ENCODE results near the gene NOX3.

Gene NOX3

DNA sequence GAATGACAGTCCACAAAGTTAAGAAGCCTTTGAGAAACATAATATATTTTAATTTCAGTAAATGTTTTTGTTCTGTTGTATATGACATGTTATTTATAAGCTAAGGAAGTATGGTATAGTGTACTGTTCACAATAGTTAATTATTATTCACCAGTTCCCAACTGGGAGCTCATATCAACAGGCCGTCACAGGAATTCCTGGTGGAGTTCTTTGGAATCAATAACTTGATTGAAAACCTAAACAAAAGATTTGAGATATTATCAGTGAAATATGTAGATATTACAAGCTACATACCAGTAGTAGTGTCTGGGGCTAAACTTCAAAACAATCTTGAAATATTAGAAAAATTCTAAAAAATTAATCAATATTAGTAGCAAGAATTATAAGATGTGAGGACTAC lies 60.3 kb downstream of the NOX3 start:
- Histone ChIP-seq H3K4ac (ENCODE audit: low read length) (no peak overlapping the region), H3K9ac (ENCODE audit: low read depth, low read length, poor library complexity) (no peak overlapping the region), H3K14ac (ENCODE audit: low read length) (no peak overlapping the region), H2AK5ac (ENCODE audit: low read depth, low read length) (no peak overlapping the region), H4K8ac (ENCODE audit: low read depth, low read length) (no peak overlapping the region), H3K27ac (replicated peaks; ENCODE audit: low read length) (no peak overlapping the region), H3K4me1 (ENCODE audit: control insufficient read depth in 2 of 2, insufficient read depth in 1 of 2, low read depth in 1 of 2, low read length in 2 of 2) (no peaks in the 10 kb centered on the region), H3K27me3 (ENCODE audit: control insufficient read depth in 3 of 3, insufficient read depth in 3 of 3, low read depth in 1 of 3, low read length in 3 of 3) (no peaks in the 10 kb centered on the region), H3K79me1 (ENCODE audit: low read depth, low read length) (no peaks in the 10 kb centered on the region), H4K91ac (ENCODE audit: low read depth, low read length, poor library complexity) (no peak overlapping the region), H3K18ac (ENCODE audit: low read length) (no peak overlapping the region), H2BK12ac (ENCODE audit: low read length) (no peak overlapping the region), H3K4me3 (ENCODE audit: low read length in 2 of 2) (no peak overlapping the region), H2AFZ (ENCODE audit: low read length) (no peak overlapping the region), H3K23ac (ENCODE audit: low read depth, low read length, poor library complexity) (no peak overlapping the region), H2BK5ac (ENCODE audit: low read length) (no peak overlapping the region), H2BK15ac (ENCODE audit: low read length) (no peak overlapping the region), H2BK120ac (ENCODE audit: low read depth, low read length) (no peak overlapping the region), H3K36me3 (replicated peaks in 1 of 2; ENCODE audit: control insufficient read depth in 2 of 2, insufficient read depth in 2 of 2, low read length in 2 of 2) (no peaks in the 10 kb centered on the region), H3K9me3 (replicated peaks in 1 of 2; ENCODE audit: control insufficient read depth in 2 of 2, insufficient read depth in 1 of 2, low read depth in 1 of 2, low read length in 2 of 2) (no peaks in the 10 kb centered on the region), H3K4me2 (ENCODE audit: insufficient read depth, low read length, poor library complexity, severe bottlenecking) (no peak overlapping the region)
- WGBS, 2 donors (ENCODE audit: extremely low coverage in 2 of 2, insufficient read length in 2 of 2, insufficient replicate concordance in 1 of 2): no CpG with 5 or more reads among the region's 1 CpG
- DNase-seq (ENCODE audit: low spot score): no peak

DNA sequence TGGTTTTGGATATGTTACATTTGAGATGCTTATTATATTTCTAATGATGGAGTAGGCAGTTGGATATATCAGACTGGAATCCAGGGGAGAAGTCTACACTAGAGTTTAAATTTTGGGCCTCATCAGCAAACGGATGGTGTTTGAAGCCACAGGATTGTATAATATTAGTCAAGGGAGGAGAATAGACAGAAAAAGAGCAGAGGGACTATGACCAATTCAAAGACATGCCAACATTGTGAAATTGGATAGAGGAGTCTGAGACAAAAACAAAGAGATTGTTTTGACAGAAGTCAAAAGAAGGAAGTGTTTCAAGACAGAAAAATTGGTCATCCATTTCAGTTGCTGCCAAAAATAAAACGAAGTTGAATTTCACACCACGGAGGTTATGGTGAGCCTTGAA lies 66.5 kb downstream of the NOX3 start:
- no peak overlapping the region for H2BK120ac ChIP-seq (ENCODE audit: low read depth, low read length)
- H3K4me3 ChIP-seq (ENCODE audit: low read length in 2 of 2): no peak overlapping the region
- H2BK15ac ChIP-seq (ENCODE audit: low read length): no peak overlapping the region
- no peak overlapping the region for H2BK12ac ChIP-seq (ENCODE audit: low read length)
- H3K4me1 ChIP-seq (ENCODE audit: control insufficient read depth in 2 of 2, insufficient read depth in 1 of 2, low read depth in 1 of 2, low read length in 2 of 2): no peaks in the 10 kb centered on the region
- H3K14ac ChIP-seq (ENCODE audit: low read length): no peak overlapping the region
- no peak overlapping the region for H3K4ac ChIP-seq (ENCODE audit: low read length)
- H3K9me3 ChIP-seq (replicated peaks in 1 of 2; ENCODE audit: control insufficient read depth in 2 of 2, insufficient read depth in 1 of 2, low read depth in 1 of 2, low read length in 2 of 2): no peaks in the 10 kb centered on the region
- no peak overlapping the region for H3K4me2 ChIP-seq (ENCODE audit: insufficient read depth, low read length, poor library complexity, severe bottlenecking)
- no peak overlapping the region for H2BK5ac ChIP-seq (ENCODE audit: low read length)
- H3K27ac ChIP-seq (replicated peaks; ENCODE audit: low read length): no peak overlapping the region
- no peak overlapping the region for H2AK5ac ChIP-seq (ENCODE audit: low read depth, low read length)
- no peak overlapping the region for H3K23ac ChIP-seq (ENCODE audit: low read depth, low read length, poor library complexity)
- no peak overlapping the region for H4K8ac ChIP-seq (ENCODE audit: low read depth, low read length)
- H3K79me1 ChIP-seq (ENCODE audit: low read depth, low read length): no peaks in the 10 kb centered on the region
- no peak overlapping the region for H3K18ac ChIP-seq (ENCODE audit: low read length)
- DNase-seq (ENCODE audit: low spot score): no peak
- H2AFZ ChIP-seq (ENCODE audit: low read length): no peak overlapping the region
- H3K27me3 ChIP-seq (ENCODE audit: control insufficient read depth in 3 of 3, insufficient read depth in 3 of 3, low read depth in 1 of 3, low read length in 3 of 3): no peaks in the 10 kb centered on the region
- WGBS, 2 donors (ENCODE audit: extremely low coverage in 2 of 2, insufficient read length in 2 of 2, insufficient replicate concordance in 1 of 2): no CpG with 5 or more reads among the region's 3 CpGs
- no peaks in the 10 kb centered on the region for H3K36me3 ChIP-seq (replicated peaks in 1 of 2; ENCODE audit: control insufficient read depth in 2 of 2, insufficient read depth in 2 of 2, low read length in 2 of 2)
- H3K9ac ChIP-seq (ENCODE audit: low read depth, low read length, poor library complexity): no peak overlapping the region
- no peak overlapping the region for H4K91ac ChIP-seq (ENCODE audit: low read depth, low read length, poor library complexity)

- DNase-seq (ENCODE audit: low spot score): no peak
- no peak overlapping the region for H3K9ac ChIP-seq (ENCODE audit: low read depth, low read length, poor library complexity)
- no peaks in the 10 kb centered on the region for H3K79me1 ChIP-seq (ENCODE audit: low read depth, low read length)
- no peak overlapping the region for H2BK12ac ChIP-seq (ENCODE audit: low read length)
- no peak overlapping the region for H2BK120ac ChIP-seq (ENCODE audit: low read depth, low read length)
- no peak overlapping the region for H3K27ac ChIP-seq (replicated peaks; ENCODE audit: low read length)
- H3K14ac ChIP-seq (ENCODE audit: low read length): no peak overlapping the region
- no peak overlapping the region for H3K4ac ChIP-seq (ENCODE audit: low read length)
- H3K4me2 ChIP-seq (ENCODE audit: insufficient read depth, low read length, poor library complexity, severe bottlenecking): no peak overlapping the region
- no peak overlapping the region for H4K8ac ChIP-seq (ENCODE audit: low read depth, low read length)
- no peak overlapping the region for H2AFZ ChIP-seq (ENCODE audit: low read length)
- H3K27me3 ChIP-seq (ENCODE audit: control insufficient read depth in 3 of 3, insufficient read depth in 3 of 3, low read depth in 1 of 3, low read length in 3 of 3): no peaks in the 10 kb centered on the region
- no peak overlapping the region for H4K91ac ChIP-seq (ENCODE audit: low read depth, low read length, poor library complexity)
- no peaks in the 10 kb centered on the region for H3K4me1 ChIP-seq (ENCODE audit: control insufficient read depth in 2 of 2, insufficient read depth in 1 of 2, low read depth in 1 of 2, low read length in 2 of 2)
- H3K18ac ChIP-seq (ENCODE audit: low read length): no peak overlapping the region
- H3K9me3 ChIP-seq (replicated peaks in 1 of 2; ENCODE audit: control insufficient read depth in 2 of 2, insufficient read depth in 1 of 2, low read depth in 1 of 2, low read length in 2 of 2): no peaks in the 10 kb centered on the region
- H2BK5ac ChIP-seq (ENCODE audit: low read length): no peak overlapping the region
- H3K36me3 ChIP-seq (replicated peaks in 1 of 2; ENCODE audit: control insufficient read depth in 2 of 2, insufficient read depth in 2 of 2, low read length in 2 of 2): no peaks in the 10 kb centered on the region
- no peak overlapping the region for H3K23ac ChIP-seq (ENCODE audit: low read depth, low read length, poor library complexity)
- no peak overlapping the region for H2BK15ac ChIP-seq (ENCODE audit: low read length)
- no peak overlapping the region for H3K4me3 ChIP-seq (ENCODE audit: low read length in 2 of 2)
- no peak overlapping the region for H2AK5ac ChIP-seq (ENCODE audit: low read depth, low read length)
Observed at GRCh38 chr6:155388591-155388990, 67.0 kb downstream of the NOX3 start.

GRCh38 chr6:155387481-155387880 lies 68.2 kb downstream of the NOX3 start:
- H3K18ac ChIP-seq (ENCODE audit: low read length): no peak overlapping the region
- H4K8ac ChIP-seq (ENCODE audit: low read depth, low read length): no peak overlapping the region
- DNase-seq (ENCODE audit: low spot score): no peak
- H3K4ac ChIP-seq (ENCODE audit: low read length): no peak overlapping the region
- no peak overlapping the region for H3K23ac ChIP-seq (ENCODE audit: low read depth, low read length, poor library complexity)
- no peaks in the 10 kb centered on the region for H3K4me1 ChIP-seq (ENCODE audit: control insufficient read depth in 2 of 2, insufficient read depth in 1 of 2, low read depth in 1 of 2, low read length in 2 of 2)
- no peak overlapping the region for H2BK120ac ChIP-seq (ENCODE audit: low read depth, low read length)
- H3K27ac ChIP-seq (replicated peaks; ENCODE audit: low read length): no peak overlapping the region
- no peaks in the 10 kb centered on the region for H3K79me1 ChIP-seq (ENCODE audit: low read depth, low read length)
- H3K9me3 ChIP-seq (replicated peaks in 1 of 2; ENCODE audit: control insufficient read depth in 2 of 2, insufficient read depth in 1 of 2, low read depth in 1 of 2, low read length in 2 of 2): no peaks in the 10 kb centered on the region
- no CpG with 5 or more reads among the region's 2 CpGs for WGBS, 2 donors (ENCODE audit: extremely low coverage in 2 of 2, insufficient read length in 2 of 2, insufficient replicate concordance in 1 of 2)
- no peak overlapping the region for H3K4me2 ChIP-seq (ENCODE audit: insufficient read depth, low read length, poor library complexity, severe bottlenecking)
- H2BK5ac ChIP-seq (ENCODE audit: low read length): no peak overlapping the region
- no peak overlapping the region for H3K4me3 ChIP-seq (ENCODE audit: low read length in 2 of 2)
- H2BK12ac ChIP-seq (ENCODE audit: low read length): no peak overlapping the region
- H2AK5ac ChIP-seq (ENCODE audit: low read depth, low read length): no peak overlapping the region
- no peak overlapping the region for H2AFZ ChIP-seq (ENCODE audit: low read length)
- H3K14ac ChIP-seq (ENCODE audit: low read length): no peak overlapping the region
- H3K9ac ChIP-seq (ENCODE audit: low read depth, low read length, poor library complexity): no peak overlapping the region
- H4K91ac ChIP-seq (ENCODE audit: low read depth, low read length, poor library complexity): no peak overlapping the region
- H2BK15ac ChIP-seq (ENCODE audit: low read length): no peak overlapping the region
- H3K36me3 ChIP-seq (replicated peaks in 1 of 2; ENCODE audit: control insufficient read depth in 2 of 2, insufficient read depth in 2 of 2, low read length in 2 of 2): no peaks in the 10 kb centered on the region
- no peaks in the 10 kb centered on the region for H3K27me3 ChIP-seq (ENCODE audit: control insufficient read depth in 3 of 3, insufficient read depth in 3 of 3, low read depth in 1 of 3, low read length in 3 of 3)

Measured in neuronal stem cell (in vitro differentiated cells).